ENCODE measurements around the gene CASKIN1.

The CASKIN1 gene

DNA sequence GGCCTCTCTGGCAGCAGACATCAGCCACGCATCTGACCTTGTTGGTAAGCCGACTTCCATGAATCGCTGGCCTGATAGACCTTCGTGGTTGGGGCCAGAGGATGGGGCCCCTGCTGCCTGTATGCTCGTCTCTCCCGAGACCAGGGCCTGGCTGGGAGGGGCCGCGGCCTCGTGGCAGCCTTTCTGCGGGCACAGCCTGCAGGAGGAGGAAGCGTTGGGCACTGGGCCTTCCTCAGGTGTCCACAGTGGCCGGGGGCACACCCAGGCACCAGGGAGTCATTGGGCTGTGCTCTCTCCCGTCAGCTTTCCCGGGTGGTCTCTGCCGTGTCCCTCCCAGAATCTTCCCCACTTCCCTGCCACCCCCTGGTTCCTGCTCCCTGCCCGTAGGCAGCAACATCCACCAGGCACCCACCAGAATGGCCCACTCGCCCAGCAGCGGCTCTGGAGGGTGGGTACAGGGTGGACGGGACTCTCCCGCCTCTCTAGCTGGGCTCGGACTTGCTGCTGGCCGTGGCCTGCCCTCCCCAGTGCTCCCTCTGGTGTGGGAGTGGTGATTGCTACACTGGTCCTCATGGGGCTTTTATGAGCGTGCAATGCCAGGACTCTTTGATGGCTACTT, 33.3 kb upstream of the CASKIN1 start:
- TF ChIP-seq FOXP2 (optimal IDR thresholded peaks at IDR 0.05; ENCODE audit: borderline replicate concordance, extremely low read depth, extremely low read length, insufficient read depth) (no peak), POLR2AphosphoS5 (IDR thresholded peaks at IDR 0.05; ENCODE audit: low read depth, low read length) (no peak), TAF1 (IDR thresholded peaks at IDR 0.05; ENCODE audit: borderline replicate concordance, insufficient read depth, low read length) (no peak), SIN3A (IDR thresholded peaks at IDR 0.05; ENCODE audit: borderline replicate concordance, insufficient read depth, low read length) (no peak)
- TF ChIP-seq, protein P1, sequence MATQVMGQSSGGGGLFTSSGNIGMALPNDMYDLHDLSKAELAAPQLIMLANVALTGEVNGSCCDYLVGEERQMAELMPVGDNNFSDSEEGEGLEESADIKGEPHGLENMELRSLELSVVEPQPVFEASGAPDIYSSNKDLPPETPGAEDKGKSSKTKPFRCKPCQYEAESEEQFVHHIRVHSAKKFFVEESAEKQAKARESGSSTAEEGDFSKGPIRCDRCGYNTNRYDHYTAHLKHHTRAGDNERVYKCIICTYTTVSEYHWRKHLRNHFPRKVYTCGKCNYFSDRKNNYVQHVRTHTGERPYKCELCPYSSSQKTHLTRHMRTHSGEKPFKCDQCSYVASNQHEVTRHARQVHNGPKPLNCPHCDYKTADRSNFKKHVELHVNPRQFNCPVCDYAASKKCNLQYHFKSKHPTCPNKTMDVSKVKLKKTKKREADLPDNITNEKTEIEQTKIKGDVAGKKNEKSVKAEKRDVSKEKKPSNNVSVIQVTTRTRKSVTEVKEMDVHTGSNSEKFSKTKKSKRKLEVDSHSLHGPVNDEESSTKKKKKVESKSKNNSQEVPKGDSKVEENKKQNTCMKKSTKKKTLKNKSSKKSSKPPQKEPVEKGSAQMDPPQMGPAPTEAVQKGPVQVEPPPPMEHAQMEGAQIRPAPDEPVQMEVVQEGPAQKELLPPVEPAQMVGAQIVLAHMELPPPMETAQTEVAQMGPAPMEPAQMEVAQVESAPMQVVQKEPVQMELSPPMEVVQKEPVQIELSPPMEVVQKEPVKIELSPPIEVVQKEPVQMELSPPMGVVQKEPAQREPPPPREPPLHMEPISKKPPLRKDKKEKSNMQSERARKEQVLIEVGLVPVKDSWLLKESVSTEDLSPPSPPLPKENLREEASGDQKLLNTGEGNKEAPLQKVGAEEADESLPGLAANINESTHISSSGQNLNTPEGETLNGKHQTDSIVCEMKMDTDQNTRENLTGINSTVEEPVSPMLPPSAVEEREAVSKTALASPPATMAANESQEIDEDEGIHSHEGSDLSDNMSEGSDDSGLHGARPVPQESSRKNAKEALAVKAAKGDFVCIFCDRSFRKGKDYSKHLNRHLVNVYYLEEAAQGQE (IDR thresholded peaks at IDR 0.05; ENCODE audit: insufficient read depth in 1 of 2, low read depth in 2 of 2, low read length in 2 of 2), result no peak

DNA sequence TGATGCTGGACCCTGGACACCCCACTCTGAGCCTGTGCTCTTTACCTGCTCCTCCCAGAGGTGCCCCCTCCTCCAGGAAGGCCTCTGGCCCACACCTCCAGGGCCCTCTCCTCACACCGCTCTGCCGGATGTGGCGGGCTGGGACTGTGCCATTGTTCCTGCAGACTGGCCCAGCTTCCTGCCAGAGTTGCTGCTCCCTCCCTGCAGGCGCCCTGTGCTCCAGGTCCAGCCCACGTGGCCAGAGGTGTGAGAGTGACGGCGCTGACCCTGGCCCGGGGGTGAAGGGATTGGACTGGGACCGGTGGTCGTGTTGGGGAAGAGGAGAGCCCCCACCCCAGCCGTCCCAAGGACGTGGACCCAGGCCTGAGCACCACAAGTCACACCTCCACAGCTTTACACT, 32.7 kb upstream of the CASKIN1 start:
- TF ChIP-seq FOXP2 (optimal IDR thresholded peaks at IDR 0.05; ENCODE audit: borderline replicate concordance, extremely low read depth, extremely low read length, insufficient read depth) (no peak), SIN3A (IDR thresholded peaks at IDR 0.05; ENCODE audit: borderline replicate concordance, insufficient read depth, low read length) (no peak), TAF1 (IDR thresholded peaks at IDR 0.05; ENCODE audit: borderline replicate concordance, insufficient read depth, low read length) (no peak), POLR2AphosphoS5 (IDR thresholded peaks at IDR 0.05; ENCODE audit: low read depth, low read length) (no peak)
- TF ChIP-seq, protein P1 (IDR thresholded peaks at IDR 0.05; ENCODE audit: insufficient read depth in 1 of 2, low read depth in 2 of 2, low read length in 2 of 2), result no peak

DNA sequence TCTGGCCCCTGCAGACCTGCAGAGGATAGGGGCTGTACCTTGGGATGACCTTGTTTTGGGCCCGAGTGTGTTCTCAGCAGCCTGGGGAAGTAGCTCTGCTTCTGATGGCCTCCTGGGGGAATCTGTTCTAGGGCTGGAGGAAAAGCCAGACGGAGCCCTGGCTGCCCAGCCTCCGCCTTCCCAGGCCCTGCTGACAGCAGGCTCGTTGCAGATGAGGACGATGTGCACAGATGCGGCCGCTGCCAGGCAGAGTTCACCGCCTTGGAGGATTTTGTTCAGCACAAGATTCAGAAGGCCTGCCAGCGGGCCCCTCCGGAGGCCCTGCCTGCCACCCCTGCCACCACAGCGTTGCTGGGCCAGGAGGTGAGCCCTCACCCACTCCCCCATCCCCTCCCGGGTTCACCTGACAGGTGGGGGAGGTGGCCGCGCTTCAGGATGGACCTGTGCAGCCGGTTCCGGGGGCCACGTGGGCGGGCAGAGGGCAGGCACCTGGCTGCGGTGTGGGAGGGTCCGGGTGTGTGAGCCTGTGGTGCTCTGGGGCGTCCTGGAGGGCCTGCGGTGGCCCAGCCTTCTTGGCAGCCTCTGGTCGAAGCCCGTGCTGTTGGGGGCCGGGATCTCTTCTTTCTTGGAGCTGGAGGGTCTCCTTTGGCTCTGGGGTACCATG, 31.9 kb upstream of the CASKIN1 start:
- no peak for TF ChIP-seq TAF1 (IDR thresholded peaks at IDR 0.05; ENCODE audit: borderline replicate concordance, insufficient read depth, low read length)

DNA sequence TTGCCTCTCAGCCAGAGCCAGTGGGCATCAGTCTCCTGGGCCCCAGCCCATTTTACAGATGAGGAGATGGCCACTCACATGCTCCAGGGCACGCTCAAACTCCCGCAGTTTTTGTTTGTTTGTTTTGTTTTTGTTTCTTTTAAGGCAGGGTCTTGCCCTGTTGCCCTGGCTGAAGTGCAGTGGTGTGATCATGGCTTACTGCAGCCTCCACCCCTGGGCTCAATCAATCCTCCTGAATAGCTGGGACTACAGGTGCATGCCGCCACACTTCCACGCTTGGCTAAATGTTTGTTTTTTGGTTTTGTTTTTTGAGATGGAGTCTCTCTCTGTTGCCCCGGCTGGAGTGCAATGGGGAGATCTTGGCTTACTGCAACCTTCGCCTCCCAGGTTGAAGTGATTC, 30.5 kb upstream of the CASKIN1 start:
- TF ChIP-seq FOXP2 (optimal IDR thresholded peaks at IDR 0.05; ENCODE audit: borderline replicate concordance, extremely low read depth, extremely low read length, insufficient read depth) (no peak), POLR2AphosphoS5 (IDR thresholded peaks at IDR 0.05; ENCODE audit: low read depth, low read length) (no peak), TAF1 (IDR thresholded peaks at IDR 0.05; ENCODE audit: borderline replicate concordance, insufficient read depth, low read length) (no peak), SIN3A (IDR thresholded peaks at IDR 0.05; ENCODE audit: borderline replicate concordance, insufficient read depth, low read length) (no peak)

DNA sequence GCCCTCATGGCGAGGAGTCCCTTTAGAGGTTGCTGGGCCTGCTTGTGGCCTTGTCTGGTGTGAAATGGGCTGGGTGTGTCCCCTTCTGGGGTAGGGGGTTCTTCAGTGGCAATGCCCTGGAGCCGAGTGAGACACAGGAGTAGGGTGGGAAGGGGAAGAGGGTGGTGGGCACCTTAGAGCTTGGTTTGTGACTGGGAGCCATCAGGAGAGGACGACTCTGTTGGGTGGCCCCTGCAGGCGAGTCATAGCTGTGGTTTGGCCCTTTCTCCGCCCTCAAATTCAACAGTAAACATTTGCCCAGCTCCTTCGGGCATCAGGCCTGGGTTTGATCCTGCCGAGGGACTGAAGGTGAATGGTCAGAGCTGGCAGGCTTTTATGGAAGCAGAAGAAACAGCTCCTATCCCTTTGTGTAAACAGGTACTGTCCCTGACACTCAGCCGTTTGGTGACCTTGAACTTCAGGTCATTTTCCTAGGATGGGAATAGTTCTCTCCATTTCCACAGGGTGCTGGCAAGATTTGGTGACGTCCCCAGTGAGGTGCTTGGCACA, 29.9 kb upstream of the CASKIN1 start:
- no peak for TF ChIP-seq SIN3A (IDR thresholded peaks at IDR 0.05; ENCODE audit: borderline replicate concordance, insufficient read depth, low read length)
- no peak for TF ChIP-seq TAF1 (IDR thresholded peaks at IDR 0.05; ENCODE audit: borderline replicate concordance, insufficient read depth, low read length)
- TF ChIP-seq FOXP2 (optimal IDR thresholded peaks at IDR 0.05; ENCODE audit: borderline replicate concordance, extremely low read depth, extremely low read length, insufficient read depth), result no peak
- TF ChIP-seq, protein P1 (IDR thresholded peaks at IDR 0.05; ENCODE audit: insufficient read depth in 1 of 2, low read depth in 2 of 2, low read length in 2 of 2), result no peak
- no peak for TF ChIP-seq POLR2AphosphoS5 (IDR thresholded peaks at IDR 0.05; ENCODE audit: low read depth, low read length)

DNA sequence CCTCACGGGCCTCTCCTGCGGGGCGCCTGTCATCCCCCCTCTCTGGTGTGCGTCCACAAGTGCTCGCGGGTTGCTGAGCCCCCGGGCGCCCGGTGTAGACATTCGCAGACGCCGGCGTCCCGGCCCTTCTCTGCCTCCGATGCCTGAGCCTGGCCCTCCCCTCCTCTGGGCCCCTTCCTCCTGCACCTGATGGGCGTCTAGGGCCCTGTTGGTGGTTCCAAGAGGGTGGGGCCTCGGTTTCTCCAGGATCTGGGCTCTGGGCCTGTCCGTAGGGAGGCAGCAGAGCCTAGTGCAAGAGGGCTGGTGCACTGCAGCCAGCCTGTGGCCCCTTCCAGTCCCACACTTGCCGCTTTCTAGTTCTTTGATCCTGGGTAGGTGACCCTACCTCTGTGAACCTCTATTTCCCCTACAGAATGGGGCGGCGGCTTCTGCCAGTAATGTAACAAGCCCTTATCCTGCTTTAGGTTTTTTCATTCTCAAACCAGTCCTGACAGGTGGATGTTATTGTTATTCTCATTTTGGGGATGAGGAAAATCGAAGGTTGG, 27.6 kb upstream of the CASKIN1 start:
- TF ChIP-seq POLR2AphosphoS5 (IDR thresholded peaks at IDR 0.05; ENCODE audit: low read depth, low read length) (no peak), TAF1 (IDR thresholded peaks at IDR 0.05; ENCODE audit: borderline replicate concordance, insufficient read depth, low read length) (no peak), SIN3A (IDR thresholded peaks at IDR 0.05; ENCODE audit: borderline replicate concordance, insufficient read depth, low read length) (no peak), FOXP2 (optimal IDR thresholded peaks at IDR 0.05; ENCODE audit: borderline replicate concordance, extremely low read depth, extremely low read length, insufficient read depth) (no peak)
- TF ChIP-seq, protein P1 (IDR thresholded peaks at IDR 0.05; ENCODE audit: insufficient read depth in 1 of 2, low read depth in 2 of 2, low read length in 2 of 2), result no peak

Measured in PFSK-1 (cell line).